Measurements from ENCODE around the gene CYP46A1.

DNA sequence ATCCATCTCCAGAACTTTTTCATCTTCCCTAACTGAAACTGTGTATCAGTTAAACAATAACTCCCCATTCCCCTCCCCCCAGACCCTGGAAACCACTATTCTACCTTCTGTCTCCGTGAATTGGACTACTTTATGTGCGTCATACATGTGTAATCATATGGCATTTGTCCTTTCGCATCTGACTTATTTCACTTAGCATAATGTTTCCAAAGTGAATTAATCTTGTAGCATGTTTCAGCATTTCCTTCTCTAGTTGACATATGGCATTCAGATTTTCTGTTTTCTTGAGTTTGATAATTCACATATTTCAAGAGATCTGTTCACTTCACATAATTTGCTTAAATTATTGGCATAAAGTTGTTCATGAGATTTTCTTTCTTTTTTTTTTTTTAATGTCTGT, 9.8 kb downstream of the CYP46A1 start:
- TF ChIP-seq SIN3A (IDR thresholded peaks at IDR 0.05; ENCODE audit: borderline replicate concordance, insufficient read depth, low read length), result no peak
- TF ChIP-seq REST (IDR thresholded peaks at IDR 0.05; ENCODE audit: insufficient read depth in 1 of 2, low read depth in 2 of 2, low read length in 2 of 2), result no peak
- TF ChIP-seq FOXP2 (optimal IDR thresholded peaks at IDR 0.05; ENCODE audit: borderline replicate concordance, extremely low read depth, extremely low read length, insufficient read depth), result no peak
- no peak for TF ChIP-seq POLR2AphosphoS5 (IDR thresholded peaks at IDR 0.05; ENCODE audit: low read depth, low read length)
